Esophagus squamous epithelium (tissue), 5 donors: ENCODE results near the gene LIMS2. TPM values are rescaled to one million over a fixed set of nuclear protein-coding genes. Genes with fewer than 3 reads are reported as not detected.

Experiments used
- DNase-seq: peaks from one replicate; lab custom pipeline; 2025; lab: John Stamatoyannopoulos, UW
- H3K27ac ChIP-seq, 4 donors: fragments of 200-600 bp; sonication (generic); one replicate each; pipeline ENCODE4 v1.5.1; 2016 to 2019; ENCODE audit warnings: mild to moderate bottlenecking in 1 of 4
- H3K27me3 ChIP-seq, 4 donors: fragments of 200-600 bp; sonication (generic); 1 replicate in 3 of 4; 2 replicates in 1 of 4; pipeline versions ENCODE4 v1.5.1 to v1.6.0; 2017 to 2021; ENCODE audit warnings: antibody characterized with exemption in 1 of 4
- H3K36me3 ChIP-seq, 3 donors: fragments of 200-600 bp; sonication (generic); one replicate each; pipeline ENCODE4 v1.5.1; 2016 to 2019
- H3K4me1 ChIP-seq, 3 donors: fragments of 200-600 bp; sonication (generic); one replicate each; pipeline ENCODE4 v1.5.1; 2017 to 2019
- H3K4me3 ChIP-seq, 4 donors: fragments of 200-600 bp; sonication (generic); 1 replicate in 3 of 4; 2 replicates in 1 of 4; pipeline ENCODE4 v1.5.1; 2016 to 2019; ENCODE audit warnings: mild to moderate bottlenecking in 2 of 4, moderate library complexity in 1 of 4
- H3K9me3 ChIP-seq, 3 donors: fragments of 200-600 bp; sonication (generic); one replicate each; pipeline ENCODE4 v1.5.1; 2016 to 2019
- CTCF ChIP-seq, 6 experiments: fragments of 450-650 bp in 4 of 6; fragments of 200-600 bp in 2 of 6; sonication (generic) in 2 of 6; IDR thresholded peaks; one replicate each; pipeline ENCODE4 v1.5.1; 2016 to 2019; ENCODE audit warnings: antibody characterized with exemption in 6 of 6, mild to moderate bottlenecking in 4 of 6, moderate library complexity in 4 of 6
- POLR2A ChIP-seq, 4 donors: fragments of 450-650 bp; IDR thresholded peaks; one replicate each; pipeline ENCODE4 v1.6.1; 2017; ENCODE audit warnings: antibody characterized with exemption in 4 of 4, mild to moderate bottlenecking in 4 of 4, moderate library complexity in 3 of 4
- WGBS, 2 donors: methylation state at CpG; one replicate each; pipeline ENCODE4 v1.1.5; 2018; 5-methylcytosine and 5-hydroxymethylcytosine counted together
- intact Hi-C: fragments of 100-400 bp; cut with DNase I; formaldehyde crosslinking; loops from one replicate; pipeline ENCODE4 v1.15.0; 2022
- total RNA-seq, 4 donors: library from RNA; depleted of rRNA; stranded (reverse); fragments of >200 nt; gene quantifications; one replicate each; pipeline ENCODE4 v1.1.0, GENCODE V29; 2016
- donor health status: DM: yes; HTN: yes; CAD: no.

LIMS2 gene
- total RNA-seq, 4 donors from 2014 or later: 2.4 to 29.6 (median 5.9) TPM

GRCh38 chr2:127661072-127661649, 14.2 kb downstream of the LIMS2 start:
- WGBS, 2 donors: 70 to 71% methylated on average over 5 to 7 of the region's 14 CpGs
- H3K27ac ChIP-seq: peak overlapping the region; percentile 29 to 82 (median 68)
- H3K4me3 ChIP-seq: no peak overlapping the region
- peaks cover 0 to 23% (median 0%) of the 10 kb centered on the region in 4 donors for H3K27me3 ChIP-seq
- H3K9me3 ChIP-seq: no peaks in the 10 kb centered on the region
- peaks cover 16 to 98% (median 68%) of the 10 kb centered on the region in 3 donors for H3K4me1 ChIP-seq
- no peak for DNase-seq
- intact Hi-C loops: no loop called here
- peaks cover 0 to 9% (median 0%) of the 10 kb centered on the region in 3 donors for H3K36me3 ChIP-seq
- TF ChIP-seq CTCF (IDR thresholded peaks at IDR 0.05) (no peak), POLR2A (IDR thresholded peaks at IDR 0.05) (no peak)

DNA sequence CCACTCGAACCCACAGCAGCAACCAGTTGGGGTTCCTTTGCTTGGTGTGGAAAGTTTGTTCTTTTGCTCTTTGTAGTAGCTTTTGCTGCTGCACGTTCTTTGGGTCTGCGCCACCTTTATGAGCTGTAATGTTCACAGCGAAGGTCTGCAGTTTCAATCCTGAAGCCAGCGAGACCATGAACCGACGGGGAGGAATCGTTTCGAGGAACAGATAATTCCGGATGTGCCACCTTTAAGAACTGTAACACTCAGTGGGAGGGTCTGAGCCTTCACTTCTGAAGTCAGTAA, 15.1 kb downstream of the LIMS2 start:
- peaks cover 16 to 98% (median 70%) of the 10 kb centered on the region in 3 donors for H3K4me1 ChIP-seq
- TF ChIP-seq POLR2A (IDR thresholded peaks at IDR 0.05) (no peak), CTCF (IDR thresholded peaks at IDR 0.05) (no peak)
- DNase-seq: no peak
- 82 to 84% methylated on average over 10 of the region's 10 CpGs for WGBS, 2 donors
- H3K4me3 ChIP-seq: no peak overlapping the region
- intact Hi-C loops: no loop called here
- peaks cover 0 to 23% (median 0%) of the 10 kb centered on the region in 4 donors for H3K27me3 ChIP-seq
- H3K36me3 ChIP-seq: peaks cover 0 to 11% (median 0%) of the 10 kb centered on the region in 3 donors
- H3K27ac ChIP-seq: peak overlapping the region in 3 of 4 donors; percentile 60 to 82 (median 78)
- no peaks in the 10 kb centered on the region for H3K9me3 ChIP-seq

- WGBS, 2 donors: 48 to 65% methylated on average over 5 to 11 of the region's 14 CpGs
- peaks cover 0 to 16% (median 0%) of the 10 kb centered on the region in 3 donors for H3K36me3 ChIP-seq
- DNase-seq: no peak
- peak overlapping the region; percentile 59 to 87 (median 69) for H3K27ac ChIP-seq
- peaks cover 0 to 17% (median 0%) of the 10 kb centered on the region in 4 donors for H3K27me3 ChIP-seq
- H3K4me3 ChIP-seq: peak overlapping the region in 1 of 4 donors; percentile 23
- TF ChIP-seq POLR2A (IDR thresholded peaks at IDR 0.05) (no peak), CTCF (IDR thresholded peaks at IDR 0.05) (no peak)
- no peaks in the 10 kb centered on the region for H3K9me3 ChIP-seq
- intact Hi-C loops: no loop called here
- H3K4me1 ChIP-seq: peaks cover 16 to 98% (median 64%) of the 10 kb centered on the region in 3 donors
These were observed 15.7 kb downstream of the LIMS2 start for GRCh38 chr2:127659408-127660290.

GRCh38 chr2:127658641-127659407, 16.5 kb downstream of the LIMS2 start:
- peaks cover 11 to 91% (median 62%) of the 10 kb centered on the region in 3 donors for H3K4me1 ChIP-seq
- no peaks in the 10 kb centered on the region for H3K9me3 ChIP-seq

More at GRCh38 chr2:127658641-127659407, 16.5 kb downstream of the LIMS2 start:
- H3K36me3 ChIP-seq: peaks cover 0 to 23% (median 0%) of the 10 kb centered on the region in 3 donors
- peaks cover 0 to 9% (median 0%) of the 10 kb centered on the region in 4 donors for H3K27me3 ChIP-seq
- TF ChIP-seq POLR2A (IDR thresholded peaks at IDR 0.05) (no peak), CTCF (IDR thresholded peaks at IDR 0.05) (no peak)
- H3K4me3 ChIP-seq: no peak overlapping the region
- intact Hi-C loops: no loop called here
- WGBS, 2 donors: 85 to 92% methylated on average over 13 to 17 of the region's 20 CpGs
- peak overlapping the region; percentile 59 to 87 (median 69) for H3K27ac ChIP-seq
- DNase-seq: no peak
